ENCODE results near the gene SCYGR5. TPM values are rescaled to one million over a fixed set of nuclear protein-coding genes. Genes with fewer than 3 reads are reported as not detected.

SCYGR5 gene
- total RNA-seq, 4 donors from 2014 or later: not detected

DNA sequence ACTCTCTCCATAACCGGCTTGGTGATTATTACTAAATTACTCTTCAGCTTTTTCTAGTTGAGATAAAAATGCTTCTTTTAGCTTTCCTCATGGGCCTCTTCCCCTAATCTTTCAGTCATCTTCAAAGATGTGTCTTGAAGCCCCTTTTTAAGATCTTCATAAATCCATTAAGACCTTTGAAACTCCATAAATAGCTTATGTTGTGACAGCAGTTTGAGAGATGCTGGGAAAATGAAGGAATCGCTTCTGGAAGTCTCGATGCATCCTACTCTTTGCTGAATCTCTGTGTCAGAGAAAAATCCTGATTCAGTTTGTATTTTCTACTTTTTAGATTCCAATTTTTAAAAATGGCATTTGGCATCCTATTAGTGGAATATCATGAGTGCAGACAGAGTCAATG is 36.3 kb upstream of the SCYGR5 start:
- TF ChIP-seq, protein P1, sequence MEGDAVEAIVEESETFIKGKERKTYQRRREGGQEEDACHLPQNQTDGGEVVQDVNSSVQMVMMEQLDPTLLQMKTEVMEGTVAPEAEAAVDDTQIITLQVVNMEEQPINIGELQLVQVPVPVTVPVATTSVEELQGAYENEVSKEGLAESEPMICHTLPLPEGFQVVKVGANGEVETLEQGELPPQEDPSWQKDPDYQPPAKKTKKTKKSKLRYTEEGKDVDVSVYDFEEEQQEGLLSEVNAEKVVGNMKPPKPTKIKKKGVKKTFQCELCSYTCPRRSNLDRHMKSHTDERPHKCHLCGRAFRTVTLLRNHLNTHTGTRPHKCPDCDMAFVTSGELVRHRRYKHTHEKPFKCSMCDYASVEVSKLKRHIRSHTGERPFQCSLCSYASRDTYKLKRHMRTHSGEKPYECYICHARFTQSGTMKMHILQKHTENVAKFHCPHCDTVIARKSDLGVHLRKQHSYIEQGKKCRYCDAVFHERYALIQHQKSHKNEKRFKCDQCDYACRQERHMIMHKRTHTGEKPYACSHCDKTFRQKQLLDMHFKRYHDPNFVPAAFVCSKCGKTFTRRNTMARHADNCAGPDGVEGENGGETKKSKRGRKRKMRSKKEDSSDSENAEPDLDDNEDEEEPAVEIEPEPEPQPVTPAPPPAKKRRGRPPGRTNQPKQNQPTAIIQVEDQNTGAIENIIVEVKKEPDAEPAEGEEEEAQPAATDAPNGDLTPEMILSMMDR (IDR thresholded peaks at IDR 0.05; ENCODE audit: low read depth): no peak

DNA sequence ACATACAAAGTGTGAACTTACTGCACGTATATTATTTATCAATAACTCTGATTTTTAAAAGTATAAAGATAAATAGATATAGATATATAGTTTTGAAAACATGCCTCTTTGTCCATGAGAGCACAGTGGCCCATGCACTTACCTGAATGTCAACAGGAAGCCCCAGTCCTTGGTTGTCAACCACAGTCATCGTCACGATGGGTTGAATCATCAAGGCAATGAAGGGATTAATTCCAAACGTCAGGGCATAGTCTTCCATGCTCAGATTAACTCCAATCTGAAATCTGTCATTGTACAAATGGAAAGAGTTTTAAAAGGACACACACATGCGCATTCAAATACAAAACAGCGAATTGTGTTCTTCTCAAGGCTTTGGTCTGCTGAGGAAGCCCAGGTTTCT is 33.8 kb upstream of the SCYGR5 start:
- TF ChIP-seq, protein P1 (IDR thresholded peaks at IDR 0.05; ENCODE audit: low read depth): no peak

DNA sequence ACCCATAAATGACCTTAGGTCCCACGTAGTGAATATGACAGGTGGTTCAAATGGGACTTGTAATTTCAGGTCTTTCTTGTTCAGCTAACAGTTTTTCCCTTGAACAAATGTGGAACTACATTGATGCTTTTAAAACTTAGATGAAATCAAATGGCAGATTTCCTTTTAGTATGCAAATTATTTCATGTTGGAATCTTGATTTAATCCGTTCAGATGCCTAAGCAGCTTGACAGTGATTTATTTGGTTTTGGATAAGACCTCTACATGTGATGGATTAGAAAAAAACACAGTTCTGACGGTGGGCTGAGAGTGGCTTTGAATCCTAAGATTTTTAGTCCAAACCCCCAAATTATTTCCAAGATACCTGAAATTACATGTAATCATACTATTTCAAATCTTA is 32.4 kb upstream of the SCYGR5 start:
- TF ChIP-seq, protein P1 (IDR thresholded peaks at IDR 0.05; ENCODE audit: low read depth): no peak

DNA sequence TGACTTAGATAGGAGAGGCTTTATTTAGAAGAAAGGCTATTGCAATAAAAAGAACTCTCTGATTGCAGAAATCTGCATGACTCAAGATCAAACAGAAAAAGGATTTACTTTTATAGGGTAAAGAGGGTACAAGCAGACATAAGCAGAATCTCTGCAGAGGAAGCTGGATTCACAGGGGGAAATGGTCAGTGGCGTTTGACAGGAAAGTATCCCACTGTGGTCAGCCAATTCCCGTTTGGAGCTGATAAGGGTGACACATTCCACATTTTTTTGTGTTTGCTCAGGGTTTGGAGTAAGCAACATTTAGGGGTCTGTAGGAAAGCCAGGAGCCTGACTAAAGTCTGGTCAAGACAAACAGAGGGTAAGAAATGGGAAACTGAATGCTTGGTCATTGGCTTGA is 23.9 kb upstream of the SCYGR5 start:
- TF ChIP-seq, protein P1 (IDR thresholded peaks at IDR 0.05; ENCODE audit: low read depth): no peak

DNA sequence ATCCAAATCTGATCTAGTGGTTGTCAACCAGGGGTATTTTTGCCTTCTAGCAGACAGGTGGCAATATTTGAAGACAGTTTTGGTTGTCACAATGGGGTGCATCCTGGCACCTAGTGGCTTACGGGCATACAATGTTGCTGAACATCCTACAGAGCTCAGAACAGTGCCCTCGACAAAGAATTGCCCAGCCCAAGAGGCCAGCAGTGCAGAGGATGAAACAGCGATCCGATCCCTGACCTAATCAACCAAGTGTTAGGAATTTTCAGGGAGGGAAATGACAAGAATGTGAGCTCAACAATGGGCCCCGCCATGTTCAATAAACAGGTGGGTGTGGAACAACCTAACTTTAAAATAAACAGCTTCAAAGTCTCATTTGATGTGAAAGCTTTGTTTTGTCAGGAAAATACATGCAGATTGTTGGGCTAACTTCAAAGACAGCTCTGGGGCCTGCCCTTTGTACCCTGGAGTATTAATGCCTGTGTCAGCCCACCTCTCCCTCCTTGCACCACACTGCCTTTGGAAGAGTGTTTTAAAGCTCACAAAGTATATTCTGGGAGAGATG is 22.5 kb upstream of the SCYGR5 start:
- TF ChIP-seq, protein P1 (IDR thresholded peaks at IDR 0.05; ENCODE audit: low read depth): no peak

DNA sequence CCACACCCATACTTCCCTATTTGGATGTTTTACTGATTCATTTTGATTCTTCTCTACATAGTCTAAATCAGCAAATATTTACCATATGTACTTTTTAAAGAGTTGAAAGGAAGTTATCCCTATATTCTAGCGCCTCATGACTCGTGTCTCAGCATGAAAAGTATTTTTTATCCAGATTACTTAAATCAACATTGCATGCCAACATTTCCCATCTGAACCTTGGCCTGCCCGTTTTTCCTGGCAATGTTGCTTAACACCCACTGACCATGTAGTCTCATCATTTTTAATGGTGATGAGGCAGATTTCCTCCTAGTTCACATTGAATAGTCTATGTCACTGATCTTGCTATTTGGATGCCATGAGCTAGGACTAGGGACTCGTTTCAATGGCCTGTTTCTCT is 13.2 kb upstream of the SCYGR5 start:
- TF ChIP-seq, protein P1 (IDR thresholded peaks at IDR 0.05; ENCODE audit: low read depth): no peak

DNA sequence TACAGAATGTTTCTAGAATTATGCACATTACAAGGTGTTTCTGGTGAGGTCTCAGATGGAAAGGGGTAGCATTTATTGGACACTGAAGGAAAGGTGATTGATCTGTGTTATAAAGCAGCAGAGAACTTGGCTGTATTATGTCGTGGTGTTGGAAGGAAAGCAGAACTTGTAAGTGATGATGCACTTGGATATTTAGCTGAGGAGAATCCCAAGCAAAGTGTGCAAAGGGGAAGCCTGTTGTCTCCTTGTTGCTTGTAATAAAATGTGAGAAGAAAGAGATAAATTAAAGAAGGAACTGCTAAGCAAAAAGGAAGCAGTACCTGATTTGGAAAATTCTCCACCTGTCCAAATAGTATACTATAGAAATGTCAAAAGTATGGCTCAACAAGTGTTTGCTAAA is 12.2 kb upstream of the SCYGR5 start:
- TF ChIP-seq, protein P1 (IDR thresholded peaks at IDR 0.05; ENCODE audit: low read depth): no peak
